Naive B cell (primary cell): Measurements from ENCODE around the gene TTC39C. TPM values are rescaled to one million over a fixed set of nuclear protein-coding genes. Genes with fewer than 3 reads are reported as not detected.

Source experiments
- ATAC-seq, 2 donors: fragments of 150-1000 bp; cut with Tn5 transposase; 2 replicates each; pipeline ENCODE4 v1.10.0; 2021; ENCODE audit warnings: low read depth in 2 of 2, mild to moderate bottlenecking in 2 of 2, moderate library complexity in 2 of 2
- DNase-seq: peaks from one replicate; pipeline ENCODE4 v3.0.0; 2022
- H3K27ac Mint-ChIP-seq, 6 donors: one replicate each; pipeline ENCODE4 v1.8.0; 2020 to 2022; ENCODE audit warnings: mild to moderate bottlenecking in 6 of 6, mixed read lengths in 6 of 6, moderate library complexity in 5 of 6, inconsistent platforms in 2 of 6
- H3K27me3 Mint-ChIP-seq, 3 donors: one replicate each; pipeline ENCODE4 v1.8.0; 2021 to 2022; ENCODE audit warnings: mixed read lengths in 3 of 3, mild to moderate bottlenecking in 1 of 3
- H3K36me3 Mint-ChIP-seq, 2 donors: one replicate each; pipeline ENCODE4 v1.8.0; 2020 to 2022; ENCODE audit warnings: mixed read lengths in 2 of 2, inconsistent platforms in 1 of 2, mild to moderate bottlenecking in 1 of 2
- H3K4me1 Mint-ChIP-seq, 3 donors: one replicate each; pipeline ENCODE4 v1.8.0; 2020 to 2022; ENCODE audit warnings: mixed read lengths in 3 of 3, inconsistent platforms in 1 of 3, mild to moderate bottlenecking in 1 of 3, moderate library complexity in 1 of 3
- H3K4me3 Mint-ChIP-seq, 8 donors: one replicate each; pipeline ENCODE4 v1.8.0; 2020 to 2022; ENCODE audit warnings: mild to moderate bottlenecking in 8 of 8, mixed read lengths in 8 of 8, moderate library complexity in 8 of 8, inconsistent platforms in 2 of 8
- H3K9me3 Mint-ChIP-seq, 7 donors: one replicate each; pipeline ENCODE4 v1.8.0; 2020 to 2022; ENCODE audit warnings: mixed read lengths in 7 of 7, mild to moderate bottlenecking in 5 of 7, inconsistent platforms in 2 of 7, moderate library complexity in 1 of 7
- polyA plus RNA-seq, 6 donors: library from polyadenylated mRNA; unstranded; fragments of 300-500 nt; fragmentation: Illumina TruSeq; gene quantifications; one replicate each; pipeline ENCODE4 v1.2.3, GENCODE V29; 2021; ENCODE audit warnings: low read depth in 6 of 6

Gene TTC39C
- polyA plus RNA-seq, 6 donors from 2014 or later: 20.4 to 34.5 (median 24.3) TPM

DNA sequence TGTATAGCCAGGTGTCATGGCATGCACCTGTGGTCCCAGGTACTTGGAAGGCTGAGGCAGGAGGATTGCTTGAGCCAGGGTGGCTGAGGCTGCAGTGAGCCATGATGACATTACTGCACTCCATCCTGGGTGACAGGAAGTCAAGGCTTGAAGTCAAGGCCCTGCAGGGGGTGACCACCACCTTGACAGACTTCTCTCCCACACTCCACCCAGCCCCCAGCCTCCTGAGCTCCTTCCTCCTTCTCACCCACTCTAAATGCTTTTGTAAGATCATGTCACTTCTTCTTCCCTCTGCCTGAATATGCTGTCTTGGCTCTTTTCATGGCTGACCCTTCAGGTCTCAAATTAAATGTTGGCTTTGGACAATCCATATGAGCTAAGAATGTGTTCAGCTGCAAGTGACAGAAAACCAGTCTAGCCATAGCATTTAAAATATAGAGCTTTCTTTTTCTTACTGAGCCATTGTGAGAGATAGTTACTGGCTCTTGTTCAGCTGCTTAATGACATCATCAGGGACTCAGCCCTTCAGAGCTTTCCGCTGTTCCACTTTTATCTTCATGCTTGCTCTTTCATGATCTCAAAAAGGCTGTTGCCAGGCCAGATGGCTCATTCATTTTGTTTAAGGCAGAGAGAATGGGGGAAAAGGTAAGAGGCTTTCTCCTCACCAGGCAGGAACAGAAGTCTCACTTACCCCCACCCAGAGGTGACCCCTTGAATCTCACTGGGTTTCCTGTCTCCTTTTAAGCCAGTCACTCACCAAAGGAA, 36.7 kb upstream of the TTC39C start:
- H3K36me3 Mint-ChIP-seq: peaks cover 0 to 15% of the 10 kb centered on the region in 2 donors
- peak overlapping the region in 4 of 6 donors; percentile 5 to 57 (median 12) for H3K27ac Mint-ChIP-seq
- ATAC-seq: no peak
- H3K4me3 Mint-ChIP-seq: peak overlapping the region in 5 of 8 donors; percentile 0 to 45 (median 33)
- H3K27me3 Mint-ChIP-seq: no peaks in the 10 kb centered on the region
- peaks cover 0 to 18% (median 7%) of the 10 kb centered on the region in 7 donors for H3K9me3 Mint-ChIP-seq
- peaks cover 29 to 48% (median 39%) of the 10 kb centered on the region in 3 donors for H3K4me1 Mint-ChIP-seq
- DNase-seq: no peak

DNA sequence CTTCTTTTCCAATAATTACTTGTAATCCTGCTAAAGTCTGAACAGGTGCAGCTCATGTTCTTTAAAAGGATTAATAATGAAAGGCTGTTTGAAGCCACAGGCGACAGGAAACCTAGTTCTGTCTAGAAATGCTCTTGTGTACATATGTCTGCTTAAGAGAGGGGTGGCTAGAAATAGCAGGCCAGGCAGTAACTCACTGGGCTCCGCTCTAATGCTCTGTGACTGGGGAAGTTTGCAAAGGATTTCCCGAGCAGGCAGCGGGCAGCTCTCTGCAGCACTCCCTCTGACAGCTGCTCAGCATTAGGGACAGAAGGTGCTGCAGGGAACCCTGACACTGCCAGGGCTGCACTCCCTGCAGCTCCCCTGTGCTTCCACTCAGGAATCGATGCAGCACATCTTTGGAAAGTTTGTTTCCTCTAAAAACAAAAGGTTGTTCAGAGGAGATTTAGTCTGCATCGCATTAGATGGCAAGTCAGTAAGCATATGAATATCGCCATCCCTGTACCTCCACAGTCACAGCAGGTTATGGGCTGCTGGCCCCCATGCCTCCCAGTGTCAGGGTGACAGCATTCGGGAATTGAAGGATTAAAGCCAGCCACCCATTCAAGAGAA, 33.1 kb upstream of the TTC39C start:
- peaks cover 0 to 9% (median 4%) of the 10 kb centered on the region in 7 donors for H3K9me3 Mint-ChIP-seq
- peak overlapping the region; percentile 44 to 95 (median 74) for H3K27ac Mint-ChIP-seq
- ATAC-seq: peak; percentile 99 to 100
- peak; percentile 39 for DNase-seq
- peaks cover 32 to 52% (median 40%) of the 10 kb centered on the region in 3 donors for H3K4me1 Mint-ChIP-seq
- peak overlapping the region in 6 of 8 donors; percentile 32 to 78 (median 66) for H3K4me3 Mint-ChIP-seq
- H3K27me3 Mint-ChIP-seq: no peaks in the 10 kb centered on the region
- H3K36me3 Mint-ChIP-seq: peaks cover 0 to 9% of the 10 kb centered on the region in 2 donors

DNA sequence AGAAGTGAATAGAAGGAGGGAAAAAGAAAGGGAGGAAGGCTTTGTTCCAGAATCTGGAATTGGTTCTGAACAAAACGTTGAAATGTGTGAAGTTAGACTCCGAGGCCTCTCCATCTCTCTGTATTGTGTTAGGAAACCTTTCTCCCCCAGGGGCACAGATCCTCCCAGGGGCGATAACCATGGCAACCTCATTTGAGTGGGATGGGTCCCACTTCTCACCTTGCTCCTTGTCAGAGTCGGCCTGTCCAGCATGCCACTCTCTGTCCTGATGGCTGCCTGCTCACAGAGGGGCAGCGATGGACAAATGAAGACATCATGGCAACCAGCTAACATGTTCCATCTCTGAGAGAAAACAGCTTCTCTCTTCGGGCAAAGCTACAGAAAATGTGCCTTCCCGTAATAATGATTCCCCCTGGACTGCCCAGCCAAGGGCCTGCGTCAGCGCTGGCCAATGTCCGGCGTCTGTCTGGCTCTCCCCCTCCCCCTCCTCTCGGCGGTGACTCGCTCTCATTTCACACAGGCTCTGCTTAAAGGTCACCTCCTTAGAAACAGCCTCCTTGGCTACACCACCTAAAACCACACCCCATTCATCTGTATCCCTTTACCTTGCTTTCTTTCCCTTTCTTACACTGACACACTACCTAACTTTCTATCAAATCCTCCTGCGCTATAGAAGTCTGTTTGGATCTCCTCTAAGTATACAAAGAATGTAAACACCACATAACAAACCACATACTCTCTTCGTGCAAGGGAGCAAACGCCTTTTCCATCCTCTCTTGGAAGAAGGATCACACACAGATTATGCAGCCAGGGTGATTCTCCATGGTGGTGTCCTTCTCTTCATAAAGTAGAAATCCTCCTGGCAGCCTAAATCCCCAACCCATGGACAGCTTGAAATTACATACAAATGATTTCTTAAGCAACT, 32.1 kb upstream of the TTC39C start:
- ATAC-seq: no peak
- Mint-ChIP-seq H3K9me3 (peaks cover 0 to 2% (median 0%) of the 10 kb centered on the region in 7 donors), H3K4me1 (peaks cover 28 to 45% (median 35%) of the 10 kb centered on the region in 3 donors), H3K4me3 (peak overlapping the region in 4 of 8 donors; percentile 51 to 78 (median 70)), H3K27me3 (no peaks in the 10 kb centered on the region), H3K27ac (peak overlapping the region in 4 of 6 donors; percentile 62 to 98 (median 91)), H3K36me3 (peaks cover 0 to under 1% of the 10 kb centered on the region in 2 donors)
- no peak for DNase-seq

DNA sequence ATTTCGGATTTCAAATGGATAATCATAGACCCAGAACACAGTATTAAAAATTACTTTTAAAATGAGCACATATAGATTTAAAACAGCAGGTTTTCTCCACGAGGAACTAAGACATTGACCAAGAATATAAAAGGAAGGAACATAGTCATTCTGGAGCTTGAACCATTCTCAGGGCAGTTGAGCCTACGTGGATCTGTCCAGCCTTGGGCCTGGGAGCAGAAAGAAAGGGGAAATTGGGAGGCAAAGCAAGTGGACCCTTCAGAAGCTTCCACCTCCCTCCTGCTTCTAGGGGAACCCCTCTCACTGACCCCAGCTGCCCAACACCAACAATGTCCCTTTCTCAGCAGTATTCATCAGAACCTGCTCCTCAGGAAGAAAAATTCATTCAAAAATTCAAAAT, 31.4 kb upstream of the TTC39C start:
- no peaks in the 10 kb centered on the region for H3K36me3 Mint-ChIP-seq
- no peak for DNase-seq
- no peaks in the 10 kb centered on the region for H3K27me3 Mint-ChIP-seq
- H3K4me3 Mint-ChIP-seq: peak overlapping the region in 1 of 8 donors; percentile 55
- H3K9me3 Mint-ChIP-seq: no peaks in the 10 kb centered on the region
- H3K27ac Mint-ChIP-seq: peak overlapping the region in 1 of 6 donors; percentile 87
- H3K4me1 Mint-ChIP-seq: peaks cover 22 to 38% (median 28%) of the 10 kb centered on the region in 3 donors
- ATAC-seq: no peak

DNA sequence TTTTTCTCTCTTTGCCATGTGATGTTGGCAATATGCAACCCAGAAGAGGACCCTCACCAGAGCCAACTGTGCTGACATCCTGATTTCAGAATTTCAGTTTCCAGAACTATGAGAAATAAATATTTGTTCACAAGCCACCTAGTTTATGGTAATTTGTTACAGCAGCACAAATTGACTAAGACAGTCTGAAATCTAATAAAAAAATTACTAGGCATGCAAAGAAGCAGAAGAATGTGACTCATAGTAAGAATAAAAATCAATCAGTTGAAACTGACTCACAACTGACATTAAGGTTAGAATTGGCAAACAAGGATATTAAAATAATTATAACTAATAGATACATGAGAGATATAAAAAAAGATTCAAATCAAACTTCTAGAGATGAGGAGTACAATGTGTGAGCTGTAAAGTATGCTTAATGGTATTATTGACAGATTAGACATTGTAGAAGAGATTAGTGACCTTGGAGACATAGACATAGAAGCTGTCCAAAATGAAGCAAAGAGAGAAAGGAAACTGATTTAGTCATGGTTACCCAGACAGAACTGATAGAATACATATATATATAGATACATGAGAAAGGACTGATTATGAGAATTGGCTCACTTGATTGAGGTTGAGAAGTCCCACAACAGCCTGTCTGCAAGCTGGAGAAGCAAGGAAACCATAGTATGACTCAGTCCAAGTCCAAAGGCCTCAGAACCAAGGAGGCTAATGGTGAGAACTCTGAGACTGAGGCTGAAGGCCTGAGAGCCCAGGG, 27.8 kb upstream of the TTC39C start:
- DNase-seq (no peak), ATAC-seq (no peak)
- Mint-ChIP-seq H3K27me3 (no peaks in the 10 kb centered on the region), H3K36me3 (no peaks in the 10 kb centered on the region), H3K4me1 (peaks cover 11 to 20% (median 12%) of the 10 kb centered on the region in 3 donors), H3K4me3 (no peak overlapping the region), H3K27ac (peak overlapping the region in 1 of 6 donors; percentile 34), H3K9me3 (no peaks in the 10 kb centered on the region)

DNA sequence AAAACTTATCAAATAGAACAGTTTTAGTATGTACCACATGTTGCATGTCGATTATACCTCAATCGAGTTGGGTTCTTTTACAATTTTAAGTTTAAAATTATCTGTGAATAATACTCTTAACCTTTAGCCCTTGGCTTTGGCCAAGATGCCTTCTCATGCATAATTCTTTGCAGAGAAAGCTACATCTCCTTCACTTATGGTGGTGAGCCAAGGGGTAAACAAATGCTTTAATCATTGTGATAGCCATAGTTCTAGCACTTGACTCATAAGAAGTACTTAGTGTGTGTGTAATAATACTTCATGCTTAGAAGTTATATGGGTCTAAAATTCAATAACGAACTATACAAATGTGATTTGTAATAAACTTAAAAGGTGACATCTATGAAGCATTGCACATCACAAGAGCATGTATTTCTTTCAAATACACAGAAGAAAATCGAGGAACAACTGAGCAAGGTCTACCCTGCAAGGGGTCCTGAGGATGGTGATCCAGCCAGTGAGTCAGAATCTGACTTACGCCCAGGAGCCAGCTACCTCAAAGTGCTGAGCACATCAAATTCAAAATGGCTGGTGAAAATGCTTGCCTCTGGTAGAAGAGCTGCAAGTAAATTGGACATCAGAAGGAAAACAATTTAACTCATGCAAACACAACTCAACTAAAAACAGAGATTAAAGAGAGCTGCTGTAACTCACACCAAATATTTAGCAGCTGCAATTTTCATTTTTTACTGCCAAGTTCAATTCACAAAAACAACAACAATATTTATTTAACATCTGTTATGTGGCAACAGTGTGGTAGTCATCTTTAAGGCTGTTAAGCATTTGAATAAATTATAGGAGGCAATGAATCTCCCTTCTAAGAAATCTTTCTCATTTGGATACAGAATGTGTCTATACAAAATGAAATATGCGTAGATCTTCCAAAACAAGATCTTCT, 23.8 kb upstream of the TTC39C start:
- Mint-ChIP-seq H3K4me1 (peaks cover 2 to 12% (median 7%) of the 10 kb centered on the region in 3 donors), H3K27ac (peak overlapping the region in 1 of 6 donors; percentile 13)
- DNase-seq: no peak

DNA sequence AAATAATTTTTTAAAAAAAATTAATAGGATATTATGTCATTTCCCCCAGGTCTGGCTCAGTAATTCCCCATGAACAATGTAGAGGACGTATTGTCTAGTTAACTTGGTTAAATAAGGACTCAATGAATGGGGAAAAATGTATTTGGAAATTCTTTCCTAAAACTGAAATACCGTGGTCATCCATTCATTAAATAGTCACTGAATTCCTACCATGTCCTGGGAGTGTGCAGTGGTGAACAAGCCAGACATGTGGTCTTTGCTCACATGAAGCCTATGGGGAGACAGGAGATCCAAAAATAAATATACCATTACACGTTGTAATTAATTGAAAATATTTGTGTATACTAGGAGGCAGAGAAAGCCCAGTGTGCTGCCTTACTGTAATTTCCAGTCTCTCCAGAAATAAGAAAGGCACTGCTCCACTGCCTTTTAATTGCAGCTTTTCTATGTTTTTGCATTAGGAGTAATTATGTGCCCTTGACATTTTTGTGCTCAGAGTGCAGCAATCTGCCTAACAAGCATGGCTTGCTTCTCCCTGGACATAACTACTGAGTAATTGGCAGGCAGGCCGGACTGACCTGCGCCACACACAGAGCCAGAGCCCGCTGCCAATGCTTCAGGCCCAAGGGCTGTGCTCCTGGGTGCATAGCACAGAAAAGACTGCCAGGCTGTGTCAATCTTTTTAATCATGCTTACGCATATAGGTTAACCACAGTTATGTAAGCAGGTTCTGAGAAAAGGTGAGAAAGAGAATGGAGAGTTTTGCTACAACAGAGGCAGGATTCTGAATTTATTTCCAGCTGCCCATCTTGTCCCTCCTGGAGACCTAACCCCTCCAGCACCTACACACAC, 22.2 kb upstream of the TTC39C start:
- Mint-ChIP-seq H3K4me1 (peaks cover 0 to 12% (median 7%) of the 10 kb centered on the region in 3 donors), H3K9me3 (no peaks in the 10 kb centered on the region), H3K36me3 (no peaks in the 10 kb centered on the region), H3K27ac (no peak overlapping the region), H3K4me3 (no peak overlapping the region), H3K27me3 (no peaks in the 10 kb centered on the region)
- ATAC-seq (no peak), DNase-seq (no peak)

More for the DNA sequence above, 23.8 kb upstream of the TTC39C start:
- no peaks in the 10 kb centered on the region for H3K27me3 Mint-ChIP-seq
- H3K36me3 Mint-ChIP-seq: no peaks in the 10 kb centered on the region
- ATAC-seq: no peak
- no peaks in the 10 kb centered on the region for H3K9me3 Mint-ChIP-seq
- H3K4me3 Mint-ChIP-seq: no peak overlapping the region

DNA sequence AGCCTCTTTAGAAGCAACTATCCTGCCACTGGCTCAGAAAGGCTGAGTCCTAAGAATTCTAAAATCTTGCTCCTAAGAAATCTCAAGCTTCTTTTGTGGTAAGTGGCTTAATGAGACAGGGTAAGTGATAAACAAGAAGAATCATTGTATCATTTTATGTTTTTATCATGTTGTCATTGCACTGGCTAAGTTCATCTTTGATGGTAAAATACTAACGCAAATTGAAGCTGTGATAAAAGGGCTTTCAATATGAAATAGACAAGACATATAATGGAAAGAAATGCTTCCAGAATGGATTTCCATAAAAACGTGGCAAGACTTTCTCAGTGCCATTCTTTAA, 21.6 kb upstream of the TTC39C start:
- ATAC-seq (no peak), DNase-seq (no peak)
- Mint-ChIP-seq H3K9me3 (no peaks in the 10 kb centered on the region), H3K4me3 (no peak overlapping the region), H3K4me1 (peaks cover 0 to 12% (median 7%) of the 10 kb centered on the region in 3 donors), H3K27me3 (no peaks in the 10 kb centered on the region), H3K27ac (no peak overlapping the region), H3K36me3 (no peaks in the 10 kb centered on the region)

DNA sequence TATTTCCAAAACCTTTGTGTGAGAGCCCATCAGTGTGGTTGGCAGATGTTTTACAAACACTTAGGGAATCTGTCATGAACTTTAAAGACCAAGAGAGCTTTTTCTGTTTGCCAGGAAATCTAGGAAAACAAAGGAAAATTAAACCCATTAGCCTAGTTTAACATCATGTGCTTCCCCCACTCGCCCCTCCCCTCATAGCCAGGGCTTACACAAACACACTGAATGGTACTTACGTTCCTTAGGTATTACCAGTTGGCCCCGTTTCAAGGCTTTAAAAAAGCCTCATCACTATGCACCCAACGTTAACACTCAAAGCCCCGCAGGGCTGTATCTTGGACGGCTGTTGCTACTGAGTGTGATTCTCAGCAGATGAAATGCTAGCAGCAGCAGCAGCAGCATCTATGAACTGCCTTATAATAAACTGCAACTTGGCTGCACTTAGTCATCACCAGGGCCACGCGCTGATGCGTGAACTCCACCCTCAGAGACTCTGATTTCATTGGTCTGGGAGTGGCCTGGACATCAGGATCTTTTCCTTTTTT, 20.1 kb upstream of the TTC39C start:
- H3K36me3 Mint-ChIP-seq: no peaks in the 10 kb centered on the region
- no peaks in the 10 kb centered on the region for H3K9me3 Mint-ChIP-seq
- DNase-seq (no peak), ATAC-seq (no peak)
- H3K4me3 Mint-ChIP-seq: no peak overlapping the region
- H3K27me3 Mint-ChIP-seq: no peaks in the 10 kb centered on the region
- peaks cover 0 to 12% (median 7%) of the 10 kb centered on the region in 3 donors for H3K4me1 Mint-ChIP-seq
- H3K27ac Mint-ChIP-seq: no peak overlapping the region

DNA sequence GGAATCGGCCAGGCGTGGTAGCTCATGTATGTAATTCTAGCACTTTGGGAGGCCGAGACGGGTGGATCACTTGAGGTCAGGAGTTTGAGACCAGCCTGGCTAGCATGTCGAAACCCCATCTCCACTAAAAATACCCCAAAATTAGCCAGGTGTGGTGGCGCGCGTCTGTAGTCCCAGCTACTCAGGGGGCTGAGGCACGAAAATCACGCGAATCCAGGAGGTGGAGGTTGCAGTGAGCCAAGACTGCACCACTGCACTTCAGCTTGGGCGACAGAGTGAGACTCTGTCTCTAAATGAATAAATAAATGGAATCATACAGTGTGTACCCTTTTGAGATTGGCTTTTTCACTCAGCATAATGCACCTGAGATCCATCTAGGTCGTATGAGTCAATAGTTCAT, 19.4 kb upstream of the TTC39C start:
- ATAC-seq (no peak), DNase-seq (no peak)
- H3K4me3 Mint-ChIP-seq: no peak overlapping the region
- H3K27ac Mint-ChIP-seq: peak overlapping the region in 2 of 6 donors; percentile 44 to 79
- no peaks in the 10 kb centered on the region for H3K9me3 Mint-ChIP-seq
- H3K4me1 Mint-ChIP-seq: peaks cover 0 to 12% (median 7%) of the 10 kb centered on the region in 3 donors
- no peaks in the 10 kb centered on the region for H3K36me3 Mint-ChIP-seq
- H3K27me3 Mint-ChIP-seq: no peaks in the 10 kb centered on the region

DNA sequence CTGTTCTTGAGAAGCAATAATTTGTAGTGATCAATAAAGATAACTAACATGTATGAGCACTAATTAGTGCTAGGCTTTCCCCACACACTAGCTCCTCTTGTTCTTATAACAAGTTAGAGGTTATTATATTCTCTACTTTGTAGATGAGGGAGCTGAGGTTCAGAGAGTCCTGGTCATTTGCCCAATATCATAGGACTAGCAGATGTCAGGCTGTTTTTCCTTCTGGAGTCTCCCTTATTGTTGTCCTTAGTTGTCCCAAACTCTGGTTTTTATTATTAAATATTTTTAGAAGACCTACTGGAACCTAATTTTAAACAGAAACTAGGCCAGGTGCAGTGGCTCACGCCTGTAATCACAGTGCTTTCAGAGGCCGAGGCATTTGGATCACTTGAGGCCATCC, 16.5 kb upstream of the TTC39C start:
- Mint-ChIP-seq H3K27ac (no peak overlapping the region), H3K36me3 (no peaks in the 10 kb centered on the region), H3K4me1 (peaks cover 1 to 17% (median 7%) of the 10 kb centered on the region in 3 donors)

More for the DNA sequence above, 16.5 kb upstream of the TTC39C start:
- no peaks in the 10 kb centered on the region for H3K27me3 Mint-ChIP-seq
- DNase-seq (no peak), ATAC-seq (no peak)
- no peak overlapping the region for H3K4me3 Mint-ChIP-seq
- H3K9me3 Mint-ChIP-seq: no peaks in the 10 kb centered on the region
